GM19351 (cell line): ENCODE results near the gene C4orf51.

Source experiments
- ATAC-seq: cut with Tn5 transposase; IDR thresholded peaks from one replicate; pipeline ENCODE4 v1.9.1; 2021; ENCODE audit warnings: mild to moderate bottlenecking, moderate library complexity; ENCODE audit not compliant: unreplicated experiment

C4orf51 gene

GRCh38 chr4:145755802-145756201 is 75.9 kb downstream of the C4orf51 start:
- no peak for ATAC-seq

GRCh38 chr4:145756244-145756643 is 76.3 kb downstream of the C4orf51 start:
- ATAC-seq = no peak

- ATAC-seq = no peak
Observed at GRCh38 chr4:145757188-145757587, 77.2 kb downstream of the C4orf51 start.

DNA sequence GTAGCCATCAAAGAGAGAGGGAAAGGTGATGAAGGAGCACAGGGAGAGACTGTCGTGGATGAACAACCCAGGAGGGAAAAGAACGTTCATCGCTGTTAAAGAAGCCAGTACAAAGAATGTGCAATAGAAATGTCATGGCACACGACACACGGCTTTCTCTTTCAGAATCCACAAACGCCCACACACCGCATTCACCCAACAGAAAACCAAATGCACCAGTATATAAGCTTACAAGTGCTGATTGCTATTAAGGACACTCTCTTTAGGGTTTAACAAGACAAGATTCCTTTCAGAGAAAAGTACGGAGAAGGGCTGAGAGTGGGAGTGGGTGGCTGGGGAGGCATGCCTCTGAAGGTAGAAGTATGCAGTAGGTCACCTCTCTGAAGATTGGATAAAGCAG is 80.2 kb downstream of the C4orf51 start:
- ATAC-seq = no peak

DNA sequence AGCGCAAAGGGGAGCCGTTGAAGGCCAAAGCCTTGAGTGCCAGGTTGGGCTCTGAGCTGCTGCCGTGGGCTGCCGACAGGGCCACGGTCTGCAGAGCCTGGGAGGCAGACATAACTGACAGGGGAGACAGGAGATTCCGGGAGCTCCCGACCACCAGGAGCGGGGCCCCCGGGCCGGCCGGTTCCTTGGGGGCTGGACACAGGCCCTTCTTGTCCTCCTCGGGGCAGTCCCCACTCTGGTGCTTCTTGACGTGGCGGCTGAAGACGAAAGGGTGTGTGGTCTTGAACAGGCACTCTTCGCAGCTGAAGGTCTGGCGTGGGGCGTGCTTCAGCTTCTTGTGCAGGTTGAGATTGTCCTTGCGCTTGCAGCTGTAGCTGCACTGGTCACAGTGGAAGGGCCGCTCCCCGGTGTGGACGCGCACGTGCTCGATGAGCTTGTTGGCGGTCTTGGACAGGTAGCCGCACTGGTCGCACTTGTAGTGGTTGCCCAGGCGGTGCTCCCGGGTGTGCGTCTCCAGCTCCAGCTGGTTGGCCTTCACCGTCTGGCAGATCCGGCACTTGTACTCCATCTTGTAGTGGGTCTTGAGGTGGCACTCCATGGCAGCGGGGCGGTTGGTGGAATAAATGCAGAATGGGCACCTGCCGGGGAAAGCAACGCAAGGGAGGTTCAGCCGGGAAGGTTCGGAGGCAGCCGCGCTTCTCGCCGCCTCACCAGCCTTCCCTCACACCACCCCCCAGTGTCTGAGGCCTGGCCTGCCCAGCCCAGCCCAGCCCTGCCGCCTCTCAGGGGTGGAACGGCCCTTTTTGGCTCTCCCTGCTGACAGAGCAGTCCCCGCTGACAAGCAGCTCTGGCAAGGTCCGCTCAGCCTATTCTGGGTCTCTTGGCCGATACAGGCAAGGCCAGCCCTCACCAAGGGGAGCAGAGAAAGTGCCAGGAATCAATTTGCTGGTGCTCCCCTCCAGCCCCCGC is 81.3 kb downstream of the C4orf51 start:
- no peak for ATAC-seq

DNA sequence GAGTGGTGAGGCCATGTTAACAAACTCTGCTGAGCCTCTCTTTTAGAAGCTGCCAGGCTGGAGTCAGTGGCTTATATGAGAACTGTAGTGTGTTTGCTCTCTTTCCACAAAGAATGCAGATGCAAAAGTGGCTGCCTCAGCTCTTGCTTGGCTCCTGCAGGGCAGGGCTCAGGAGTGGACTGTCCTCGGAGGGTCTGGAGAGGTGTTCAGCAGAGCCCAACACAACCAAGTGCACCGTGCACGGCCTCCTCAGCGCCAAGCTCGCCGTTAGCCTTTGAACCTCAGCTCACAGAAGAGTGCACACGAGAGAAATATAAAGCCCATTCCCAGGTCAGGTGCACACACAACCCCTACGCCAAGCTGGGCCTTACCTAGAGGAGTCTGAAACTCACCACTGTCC is 82.8 kb downstream of the C4orf51 start:
- ATAC-seq = no peak

GRCh38 chr4:145763399-145763798 is 83.5 kb downstream of the C4orf51 start:
- ATAC-seq = no peak

DNA sequence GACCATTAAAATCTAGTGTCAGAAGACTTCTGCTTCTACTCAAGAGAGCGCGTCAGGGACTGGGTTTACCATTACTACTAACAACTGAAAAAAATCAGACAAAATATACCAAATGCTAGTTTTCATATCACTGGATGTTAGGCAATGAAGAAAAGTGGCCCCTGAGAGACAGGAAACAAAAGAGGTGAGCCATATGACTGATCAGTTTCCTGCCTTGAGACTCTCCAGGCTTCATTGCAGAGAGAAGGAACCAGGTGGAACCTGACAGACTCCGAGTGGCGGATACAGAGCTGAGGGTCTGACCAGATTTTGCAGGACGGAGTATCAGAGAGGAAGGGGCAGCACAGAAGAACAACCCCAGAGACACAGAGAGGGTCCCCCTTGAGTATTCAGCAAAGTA is 86.3 kb downstream of the C4orf51 start:
- no peak for ATAC-seq

GRCh38 chr4:145769450-145770037 is 89.6 kb downstream of the C4orf51 start:
- ATAC-seq = no peak

- ATAC-seq = no peak
Observed at GRCh38 chr4:145770124-145770523, 90.2 kb downstream of the C4orf51 start.

DNA sequence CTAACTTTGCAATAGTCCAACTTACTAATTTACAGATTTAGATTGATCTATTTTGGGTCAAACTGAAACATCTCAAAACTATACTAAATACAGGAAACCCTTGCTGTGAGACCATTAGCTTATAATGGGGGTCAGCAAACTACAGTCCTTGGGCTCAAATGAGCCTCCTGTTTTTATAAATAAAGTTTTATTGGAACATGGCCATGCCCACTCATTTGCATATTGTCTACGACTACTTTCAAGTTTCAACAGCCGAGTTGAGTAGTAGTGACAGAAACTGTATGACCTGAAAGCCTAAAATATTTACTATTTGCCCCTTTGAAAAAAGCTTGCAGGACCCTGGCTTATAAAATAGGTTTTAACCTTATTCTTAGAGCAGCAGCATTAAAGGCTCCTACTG is 92.4 kb downstream of the C4orf51 start:
- no peak for ATAC-seq

DNA sequence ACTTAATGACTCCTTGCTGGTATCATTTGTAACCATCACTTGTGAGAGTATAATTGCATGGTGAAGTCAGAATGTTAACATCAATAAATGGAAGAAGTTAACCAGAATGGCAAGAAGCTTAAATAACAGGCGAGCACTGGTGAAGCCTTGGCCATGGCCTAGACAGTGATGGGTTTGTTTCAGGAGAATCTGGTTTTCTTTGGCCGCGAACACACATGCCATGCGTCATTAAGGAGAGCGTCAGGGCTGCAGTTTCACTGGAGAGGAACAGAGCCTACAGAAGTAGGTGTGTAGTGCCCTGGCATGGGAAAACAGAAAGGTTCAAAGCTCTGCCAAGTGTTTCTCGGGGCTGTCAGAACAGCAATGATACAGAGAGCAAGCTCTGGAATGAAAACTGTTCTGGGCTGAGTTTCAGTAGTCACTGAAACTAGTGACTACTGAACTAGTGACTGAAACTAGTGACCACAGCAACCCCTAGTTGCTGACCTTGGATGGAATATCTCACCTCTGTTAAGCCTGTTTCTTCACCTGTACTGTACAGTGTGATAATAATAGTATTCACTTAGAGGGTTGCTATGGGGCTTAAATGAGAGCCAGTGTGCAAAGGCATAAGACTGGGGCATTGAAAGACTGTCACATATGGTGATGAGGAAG is 93.8 kb downstream of the C4orf51 start:
- peak; percentile 95 for ATAC-seq

DNA sequence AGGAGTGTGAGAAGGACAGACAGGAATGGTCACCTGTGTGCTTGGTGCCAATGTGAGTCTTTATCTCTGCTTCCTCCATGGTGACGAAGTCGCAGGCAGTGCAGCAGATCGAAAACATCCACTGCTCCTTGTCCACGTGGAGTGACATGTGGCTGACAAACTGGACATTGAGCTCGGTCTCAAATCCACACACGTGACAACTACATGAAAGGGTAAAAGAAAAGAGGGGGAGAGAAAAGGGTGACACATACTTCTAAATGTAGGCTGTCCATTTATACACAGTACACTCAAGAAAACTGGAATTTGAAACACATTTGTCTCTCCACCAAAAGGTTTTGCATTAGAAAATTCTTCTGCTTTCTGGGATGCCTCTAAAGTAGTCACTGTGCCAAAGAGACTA is 94.5 kb downstream of the C4orf51 start:
- no peak for ATAC-seq

DNA sequence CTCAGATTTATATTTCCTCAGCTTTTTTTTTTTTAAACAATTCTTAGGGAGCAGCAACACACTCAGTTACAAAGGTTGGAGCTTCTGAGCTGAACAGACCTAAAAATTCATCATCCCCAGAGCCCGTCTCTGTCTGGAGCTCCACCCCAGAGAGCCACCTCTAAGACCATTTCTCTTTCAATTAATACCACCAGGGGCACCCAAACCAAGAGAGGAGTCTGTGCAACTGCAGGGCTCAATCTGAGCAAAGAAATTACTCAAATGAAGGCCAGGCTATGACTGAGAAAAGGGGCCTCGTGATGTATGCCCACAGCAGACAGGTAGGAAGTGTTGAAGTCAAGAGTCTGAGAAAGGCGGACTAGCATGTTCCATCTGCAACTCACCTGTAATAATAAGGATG is 95.5 kb downstream of the C4orf51 start:
- no peak for ATAC-seq

DNA sequence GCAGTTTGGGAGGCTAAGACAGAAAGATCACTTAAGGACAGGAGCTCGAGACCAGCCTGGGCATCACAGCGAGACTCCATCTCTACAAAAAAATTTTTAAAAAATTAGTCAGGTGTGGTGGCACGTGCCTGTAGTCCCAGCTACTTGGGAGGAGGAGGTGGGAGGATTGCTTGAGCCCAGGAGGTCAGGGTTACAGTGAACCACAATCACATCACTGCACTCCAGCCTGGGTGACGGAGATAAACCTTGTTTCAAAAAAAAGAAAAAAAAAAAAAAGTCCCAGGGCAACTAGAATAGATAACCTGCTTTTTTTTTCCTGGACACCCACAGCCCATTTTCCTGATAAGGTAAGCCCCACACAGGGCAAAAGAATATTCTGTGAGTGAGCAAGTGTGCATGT is 96.3 kb downstream of the C4orf51 start:
- ATAC-seq = no peak

- no peak for ATAC-seq
Observed at GRCh38 chr4:145779319-145779801, 99.4 kb downstream of the C4orf51 start.

DNA sequence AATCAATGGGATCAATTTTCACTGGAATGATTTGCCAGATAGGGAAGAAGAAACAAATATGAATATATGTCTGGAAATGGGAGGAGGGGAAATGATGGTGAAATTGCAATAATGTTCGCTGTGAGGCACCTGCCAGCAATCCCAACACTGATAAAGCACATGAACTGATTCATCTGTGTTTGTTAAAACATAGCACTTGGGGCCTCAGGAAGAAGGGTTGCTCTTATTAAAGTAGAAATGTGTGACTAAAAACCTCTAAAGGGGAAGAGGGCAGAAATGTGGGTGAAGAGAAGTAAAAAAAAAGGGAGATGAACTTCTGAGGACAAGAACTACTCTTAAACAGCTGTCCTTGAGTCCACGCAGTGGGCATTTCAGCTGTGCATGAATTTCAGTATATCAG is 101.4 kb downstream of the C4orf51 start:
- no peak for ATAC-seq
